Prostate gland (tissue), 2 donors: Measurements from ENCODE around the gene LRRC37B.

ENCODE experiments used
- CTCF ChIP-seq, 4 experiments: fragments of 200-600 bp in 2 of 4; fragments of 450-650 bp in 2 of 4; sonication (generic) in 2 of 4; IDR thresholded peaks; 1 replicate in 3 of 4; 2 replicates in 1 of 4; pipeline ENCODE4 v1.5.1; 2016 to 2019; ENCODE audit warnings: antibody characterized with exemption in 4 of 4, mild to moderate bottlenecking in 2 of 4, moderate library complexity in 2 of 4
- POLR2A ChIP-seq: fragments of 450-650 bp; IDR thresholded peaks from one replicate; pipeline ENCODE4 v1.6.1; 2016; ENCODE audit warnings: antibody characterized with exemption, mild to moderate bottlenecking
- POLR2AphosphoS5 ChIP-seq: sonication (generic); formaldehyde crosslinking; IDR thresholded peaks from one replicate; pipeline ENCODE4 v1.6.1; 2017; ENCODE audit warnings: antibody characterized with exemption

- TF ChIP-seq CTCF (IDR thresholded peaks at IDR 0.05), result no peak
- TF ChIP-seq POLR2A, result no peak
- no peak for TF ChIP-seq POLR2AphosphoS5
These were observed 8.2 kb downstream of the LRRC37B start for GRCh38 chr17:32015245-32016013.
